Parathyroid adenoma (tissue), 2 donors: ENCODE measurements around the gene CDK5RAP2.

Experiments
- H2AFZ ChIP-seq: fragments of 300-600 bp; sonication (generic); one replicate; pipeline ENCODE4 v1.7.0; 2017; ENCODE audit warnings: antibody characterized with exemption, mild to moderate bottlenecking
- H3K27ac ChIP-seq: fragments of 300-600 bp; sonication (generic); one replicate; pipeline ENCODE4 v1.7.0; 2017
- H3K27me3 ChIP-seq: fragments of 300-600 bp; sonication (generic); one replicate; pipeline ENCODE4 v1.7.0; 2017; ENCODE audit warnings: low read length; ENCODE audit not compliant: control insufficient read depth, insufficient read depth
- H3K36me3 ChIP-seq: fragments of 300-600 bp; sonication (generic); one replicate; pipeline ENCODE4 v1.7.0; 2017; ENCODE audit warnings: low read length; ENCODE audit not compliant: control insufficient read depth, insufficient read depth
- H3K4me1 ChIP-seq: fragments of 300-600 bp; sonication (generic); one replicate; pipeline ENCODE4 v1.7.0; 2017; ENCODE audit warnings: control low read depth
- H3K4me2 ChIP-seq: fragments of 300-600 bp; sonication (generic); one replicate; pipeline ENCODE4 v1.7.0; 2017; ENCODE audit warnings: low read length
- H3K4me3 ChIP-seq: fragments of 300-600 bp; sonication (generic); one replicate; pipeline ENCODE4 v1.7.0; 2017; ENCODE audit warnings: low read depth, low read length
- H3K79me2 ChIP-seq: fragments of 300-600 bp; sonication (generic); one replicate; pipeline ENCODE4 v1.7.0; 2017; ENCODE audit warnings: control low read depth
- H3K9ac ChIP-seq: fragments of 300-600 bp; sonication (generic); one replicate; pipeline ENCODE4 v1.7.0; 2017; ENCODE audit warnings: mild to moderate bottlenecking
- H3K9me3 ChIP-seq: fragments of 300-600 bp; sonication (generic); one replicate; pipeline ENCODE4 v1.7.0; 2017; ENCODE audit warnings: low read length; ENCODE audit not compliant: control insufficient read depth
- CTCF ChIP-seq: fragments of 300-600 bp; sonication (generic); IDR thresholded peaks from one replicate; pipeline ENCODE4 v1.7.0; 2017; ENCODE audit warnings: antibody characterized with exemption, mild to moderate bottlenecking
- donor health status: primary hyperparathyroidism.

CDK5RAP2 gene

DNA sequence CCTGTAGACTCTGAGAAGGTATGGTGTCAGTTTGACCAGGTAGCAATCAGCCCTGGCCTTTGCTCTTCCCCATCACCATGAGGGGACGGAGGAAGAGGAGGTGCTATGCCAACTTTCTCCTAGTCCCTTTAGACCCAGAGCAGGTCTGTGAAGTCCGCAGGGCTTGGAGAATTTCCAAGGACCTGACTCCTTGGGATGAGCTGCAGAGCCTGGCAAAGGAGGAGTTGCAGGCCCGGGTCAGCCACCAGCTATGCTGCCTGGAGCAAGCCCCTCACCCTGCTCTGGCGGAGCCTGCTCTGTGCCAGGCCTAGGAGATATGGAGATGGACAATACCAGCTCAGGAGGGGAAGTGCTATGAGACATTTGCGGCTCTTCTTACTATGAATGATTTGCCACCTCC lies 188.3 kb downstream of the CDK5RAP2 start:
- no peak for TF ChIP-seq CTCF
- H3K9me3 ChIP-seq = no peaks in the 10 kb centered on the region
- no peak overlapping the region for H3K27ac ChIP-seq
- no peaks in the 10 kb centered on the region for H3K79me2 ChIP-seq
- H3K4me3 ChIP-seq = no peak overlapping the region
- no peaks in the 10 kb centered on the region for H3K27me3 ChIP-seq
- no peak overlapping the region for H3K9ac ChIP-seq
- no peak overlapping the region for H3K4me2 ChIP-seq
- H3K36me3 ChIP-seq = no peaks in the 10 kb centered on the region
- H3K4me1 ChIP-seq = no peaks in the 10 kb centered on the region
- H2AFZ ChIP-seq = no peak overlapping the region

DNA sequence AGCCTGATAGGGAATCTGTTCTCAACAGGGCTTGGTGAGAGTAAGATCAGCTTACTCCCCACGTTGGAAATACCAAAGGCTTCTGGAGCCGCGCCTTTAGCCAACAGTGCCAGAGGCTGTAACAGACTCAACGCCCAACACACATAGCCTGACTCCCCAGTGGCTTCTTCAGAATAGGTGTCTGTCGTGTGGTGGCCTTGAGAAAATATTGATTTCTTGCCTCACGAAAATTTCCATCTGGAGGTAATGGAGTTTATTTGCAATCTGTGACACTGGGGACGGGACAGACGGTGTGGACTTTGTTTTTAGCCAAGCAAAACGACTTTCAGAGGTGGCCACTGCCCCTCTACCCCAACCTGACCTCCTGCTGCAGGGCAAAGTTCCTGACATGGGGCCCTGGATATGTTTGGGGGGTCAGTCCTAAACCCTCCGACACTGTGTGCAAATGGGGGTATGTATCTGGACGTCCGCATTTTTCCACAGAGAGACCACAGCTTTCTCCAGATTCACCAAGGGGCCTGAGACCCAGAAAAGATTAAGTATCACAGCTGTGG lies 189.3 kb downstream of the CDK5RAP2 start:
- no peaks in the 10 kb centered on the region for H3K9me3 ChIP-seq
- no peaks in the 10 kb centered on the region for H3K79me2 ChIP-seq
- H3K27me3 ChIP-seq = no peaks in the 10 kb centered on the region
- no peak overlapping the region for H2AFZ ChIP-seq
- H3K27ac ChIP-seq = no peak overlapping the region
- H3K4me2 ChIP-seq = no peak overlapping the region
- TF ChIP-seq CTCF = no peak
- H3K9ac ChIP-seq = no peak overlapping the region
- H3K36me3 ChIP-seq = no peaks in the 10 kb centered on the region
- H3K4me1 ChIP-seq = no peaks in the 10 kb centered on the region
- H3K4me3 ChIP-seq = no peak overlapping the region

GRCh38 chr9:120389867-120390266 lies 190.1 kb downstream of the CDK5RAP2 start:
- H3K4me2 ChIP-seq = no peak overlapping the region
- H2AFZ ChIP-seq = no peak overlapping the region
- no peaks in the 10 kb centered on the region for H3K4me1 ChIP-seq
- H3K36me3 ChIP-seq = no peaks in the 10 kb centered on the region
- H3K9me3 ChIP-seq = no peaks in the 10 kb centered on the region
- no peak overlapping the region for H3K4me3 ChIP-seq
- no peak for TF ChIP-seq CTCF
- H3K27me3 ChIP-seq = no peaks in the 10 kb centered on the region
- H3K79me2 ChIP-seq = no peaks in the 10 kb centered on the region
- H3K27ac ChIP-seq = no peak overlapping the region
- no peak overlapping the region for H3K9ac ChIP-seq

GRCh38 chr9:120389300-120389699 lies 190.7 kb downstream of the CDK5RAP2 start:
- H3K9ac ChIP-seq = no peak overlapping the region

More at GRCh38 chr9:120389300-120389699, 190.7 kb downstream of the CDK5RAP2 start:
- Histone ChIP-seq H2AFZ (no peak overlapping the region), H3K4me3 (no peak overlapping the region), H3K27me3 (no peaks in the 10 kb centered on the region), H3K79me2 (no peaks in the 10 kb centered on the region), H3K9me3 (no peaks in the 10 kb centered on the region), H3K27ac (no peak overlapping the region), H3K36me3 (no peaks in the 10 kb centered on the region), H3K4me1 (no peaks in the 10 kb centered on the region), H3K4me2 (no peak overlapping the region)
- TF ChIP-seq CTCF = no peak
